Neural cell (in vitro differentiated cells): ENCODE measurements around the gene DIP2C. TPM values are rescaled to one million over a fixed set of nuclear protein-coding genes. Genes with fewer than 3 reads are reported as not detected.

Experiments
- H2AFZ ChIP-seq: fragments of 200-600, 300-800 bp; sonication (generic), shearing (Covaris generic); 2 replicates; pipeline ENCODE4 v1.6.0; 2014; ENCODE audit warnings: low read depth, mild to moderate bottlenecking, antibody characterized with exemption, low read length, moderate library complexity
- H3F3A ChIP-seq: fragments of 200-600 bp; shearing (Covaris generic); 2 replicates; pipeline ENCODE4 v1.6.1; 2016; ENCODE audit warnings: mild to moderate bottlenecking, moderate library complexity, mixed read lengths, antibody characterized with exemption, low read length; ENCODE audit not compliant: insufficient read depth, poor library complexity, severe bottlenecking
- H3K27ac ChIP-seq: fragments of 200-600, 300-800 bp; sonication (generic), shearing (Covaris generic); 2 replicates; pipeline ENCODE4 v1.5.1; 2014; ENCODE audit warnings: mild to moderate bottlenecking, low read length, moderate library complexity
- H3K27me3 ChIP-seq: fragments of 300-800, 200-600 bp; sonication (generic), shearing (Covaris generic); 2 replicates; pipeline ENCODE4 v1.6.0; 2014; ENCODE audit warnings: mild to moderate bottlenecking, low read depth, low read length, moderate library complexity; ENCODE audit not compliant: insufficient read depth
- H3K36me3 ChIP-seq: fragments of 300-800, 200-600 bp; sonication (generic), shearing (Covaris generic); 2 replicates; pipeline ENCODE4 v1.5.1; 2014; ENCODE audit warnings: mild to moderate bottlenecking, antibody characterized with exemption, low read length, moderate library complexity; ENCODE audit not compliant: insufficient read depth
- H3K4me2 ChIP-seq: fragments of 300-800, 200-600 bp; sonication (generic), shearing (Covaris generic); 2 replicates; pipeline ENCODE4 v1.6.0; 2014; ENCODE audit warnings: mild to moderate bottlenecking, low read length
- H3K4me3 ChIP-seq: fragments of 300-800, 200-600 bp; sonication (generic), shearing (Covaris generic); 2 replicates; pipeline ENCODE4 v1.5.1; 2014; ENCODE audit warnings: mild to moderate bottlenecking, low read length, moderate library complexity
- H3K79me2 ChIP-seq: fragments of 200-600 bp; shearing (Covaris generic); replicated peaks from 2 replicates; pipeline ENCODE4 v1.6.0; 2014; ENCODE audit warnings: mild to moderate bottlenecking, low read length, moderate library complexity; ENCODE audit not compliant: insufficient read depth
- H3K9ac ChIP-seq: fragments of 300-800, 200-600 bp; sonication (generic), shearing (Covaris generic); 2 replicates; pipeline ENCODE4 v1.6.1; 2016; ENCODE audit warnings: mild to moderate bottlenecking, low read length, mixed read lengths
- H3K9me2 ChIP-seq: fragments of 200-600 bp; shearing (Covaris generic); 2 replicates; pipeline ENCODE4 v1.6.1; 2016; ENCODE audit warnings: mild to moderate bottlenecking, low read length, mixed read lengths; ENCODE audit not compliant: insufficient read depth
- H3K9me3 ChIP-seq: fragments of 200-600, 300-800 bp; sonication (generic), shearing (Covaris generic); 2 replicates; pipeline ENCODE4 v1.6.1; 2016; ENCODE audit warnings: mild to moderate bottlenecking, mixed run types, low read length, moderate library complexity, mixed read lengths
- H4K20me1 ChIP-seq: fragments of 200-600 bp; shearing (Covaris generic); 2 replicates; pipeline ENCODE4 v1.6.1; 2016; ENCODE audit warnings: mild to moderate bottlenecking, mixed run types; ENCODE audit not compliant: insufficient read depth
- EP300 ChIP-seq: fragments of 450-650 bp; conservative IDR thresholded peaks from 2 replicates; pipeline ENCODE4 v1.6.1; 2014; ENCODE audit warnings: antibody characterized with exemption, mild to moderate bottlenecking, moderate library complexity; ENCODE audit not compliant: poor library complexity, severe bottlenecking
- EZH2 ChIP-seq: fragments of 200-600, 300-800 bp; shearing (Covaris generic), sonication (generic); IDR thresholded peaks from 2 replicates; pipeline ENCODE4 v1.6.1; 2014; ENCODE audit warnings: antibody characterized with exemption, low read length, borderline replicate concordance, mild to moderate bottlenecking; ENCODE audit not compliant: insufficient read depth, poor library complexity, severe bottlenecking
- MXI1 ChIP-seq: fragments of 450-650 bp; conservative IDR thresholded peaks from 2 replicates; pipeline ENCODE4 v1.6.1; 2014; ENCODE audit warnings: antibody characterized with exemption, mild to moderate bottlenecking; ENCODE audit not compliant: poor library complexity, severe bottlenecking
- POLR2AphosphoS5 ChIP-seq: IDR thresholded peaks from 2 replicates; pipeline ENCODE4 v1.6.1; 2012
- RAD21 ChIP-seq: fragments of 450-650 bp; conservative IDR thresholded peaks from 2 replicates; pipeline ENCODE4 v1.6.1; 2014; ENCODE audit warnings: antibody characterized with exemption, mild to moderate bottlenecking, moderate library complexity
- SMC3 ChIP-seq: fragments of 450-650 bp; conservative IDR thresholded peaks from 2 replicates; pipeline ENCODE4 v1.6.1; 2014; ENCODE audit warnings: antibody characterized with exemption, mild to moderate bottlenecking, moderate library complexity; ENCODE audit not compliant: poor library complexity
- TAF1 ChIP-seq: IDR thresholded peaks from 2 replicates; pipeline ENCODE4 v1.6.1; 2012; ENCODE audit warnings: low read depth
- polyA plus RNA-seq: library from polyadenylated mRNA; depleted of rRNA; stranded (reverse); fragments of >200 nt; gene quantifications from 2 replicates; pipeline ENCODE4 v1.2.3, GENCODE V29; 2014
- TF ChIP-seq, protein P1 (sequence below): IDR thresholded peaks from 2 replicates; pipeline ENCODE4 v1.6.1; 2012; ENCODE audit warnings: borderline replicate concordance
- TF ChIP-seq, protein P2 (sequence below): fragments of 450-650 bp; IDR thresholded peaks from 2 replicates; pipeline ENCODE4 v1.5.1; 2014; ENCODE audit warnings: antibody characterized with exemption, mild to moderate bottlenecking, moderate library complexity; ENCODE audit not compliant: poor library complexity, severe bottlenecking

The DIP2C gene
- polyA plus RNA-seq, 1 donor from 2014 or later = 24.1 TPM

DNA sequence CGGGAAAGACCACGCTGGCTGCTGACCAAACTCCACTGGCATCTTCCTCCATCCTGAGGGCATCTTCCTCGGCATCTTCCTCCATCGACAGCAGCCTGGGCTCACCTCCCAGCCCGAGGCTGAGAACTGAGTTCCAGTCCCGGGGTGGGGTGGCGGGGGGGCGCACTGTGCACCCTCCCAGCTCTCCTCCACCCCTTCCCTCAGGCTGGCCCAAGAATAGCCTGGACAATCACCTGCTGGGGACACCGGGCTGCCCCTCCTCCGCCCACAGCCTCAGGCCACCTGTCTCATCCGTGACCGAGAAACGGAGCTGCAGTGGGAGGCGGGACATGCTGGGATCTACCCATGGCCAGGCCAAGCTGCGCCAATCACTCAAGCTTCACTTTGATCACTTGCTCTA lies 37.2 kb downstream of the DIP2C start:
- Histone ChIP-seq H3K79me2 (peaks cover 71% of the 10 kb centered on the region), H3F3A (no peaks in the 10 kb centered on the region), H3K4me2 (no peak overlapping the region), H3K27ac (no peak overlapping the region), H3K27me3 (no peaks in the 10 kb centered on the region), H2AFZ (no peak overlapping the region), H3K4me3 (no peak overlapping the region), H4K20me1 (peaks cover 13% of the 10 kb centered on the region), H3K9ac (no peak overlapping the region), H3K9me2 (no peaks in the 10 kb centered on the region), H3K9me3 (no peaks in the 10 kb centered on the region), H3K36me3 (no peaks in the 10 kb centered on the region)
- TF ChIP-seq EZH2 = no peak
- TF ChIP-seq, protein P1, sequence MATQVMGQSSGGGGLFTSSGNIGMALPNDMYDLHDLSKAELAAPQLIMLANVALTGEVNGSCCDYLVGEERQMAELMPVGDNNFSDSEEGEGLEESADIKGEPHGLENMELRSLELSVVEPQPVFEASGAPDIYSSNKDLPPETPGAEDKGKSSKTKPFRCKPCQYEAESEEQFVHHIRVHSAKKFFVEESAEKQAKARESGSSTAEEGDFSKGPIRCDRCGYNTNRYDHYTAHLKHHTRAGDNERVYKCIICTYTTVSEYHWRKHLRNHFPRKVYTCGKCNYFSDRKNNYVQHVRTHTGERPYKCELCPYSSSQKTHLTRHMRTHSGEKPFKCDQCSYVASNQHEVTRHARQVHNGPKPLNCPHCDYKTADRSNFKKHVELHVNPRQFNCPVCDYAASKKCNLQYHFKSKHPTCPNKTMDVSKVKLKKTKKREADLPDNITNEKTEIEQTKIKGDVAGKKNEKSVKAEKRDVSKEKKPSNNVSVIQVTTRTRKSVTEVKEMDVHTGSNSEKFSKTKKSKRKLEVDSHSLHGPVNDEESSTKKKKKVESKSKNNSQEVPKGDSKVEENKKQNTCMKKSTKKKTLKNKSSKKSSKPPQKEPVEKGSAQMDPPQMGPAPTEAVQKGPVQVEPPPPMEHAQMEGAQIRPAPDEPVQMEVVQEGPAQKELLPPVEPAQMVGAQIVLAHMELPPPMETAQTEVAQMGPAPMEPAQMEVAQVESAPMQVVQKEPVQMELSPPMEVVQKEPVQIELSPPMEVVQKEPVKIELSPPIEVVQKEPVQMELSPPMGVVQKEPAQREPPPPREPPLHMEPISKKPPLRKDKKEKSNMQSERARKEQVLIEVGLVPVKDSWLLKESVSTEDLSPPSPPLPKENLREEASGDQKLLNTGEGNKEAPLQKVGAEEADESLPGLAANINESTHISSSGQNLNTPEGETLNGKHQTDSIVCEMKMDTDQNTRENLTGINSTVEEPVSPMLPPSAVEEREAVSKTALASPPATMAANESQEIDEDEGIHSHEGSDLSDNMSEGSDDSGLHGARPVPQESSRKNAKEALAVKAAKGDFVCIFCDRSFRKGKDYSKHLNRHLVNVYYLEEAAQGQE = no peak
- no peak for TF ChIP-seq SMC3
- TF ChIP-seq MXI1 = no peak
- TF ChIP-seq, protein P2, sequence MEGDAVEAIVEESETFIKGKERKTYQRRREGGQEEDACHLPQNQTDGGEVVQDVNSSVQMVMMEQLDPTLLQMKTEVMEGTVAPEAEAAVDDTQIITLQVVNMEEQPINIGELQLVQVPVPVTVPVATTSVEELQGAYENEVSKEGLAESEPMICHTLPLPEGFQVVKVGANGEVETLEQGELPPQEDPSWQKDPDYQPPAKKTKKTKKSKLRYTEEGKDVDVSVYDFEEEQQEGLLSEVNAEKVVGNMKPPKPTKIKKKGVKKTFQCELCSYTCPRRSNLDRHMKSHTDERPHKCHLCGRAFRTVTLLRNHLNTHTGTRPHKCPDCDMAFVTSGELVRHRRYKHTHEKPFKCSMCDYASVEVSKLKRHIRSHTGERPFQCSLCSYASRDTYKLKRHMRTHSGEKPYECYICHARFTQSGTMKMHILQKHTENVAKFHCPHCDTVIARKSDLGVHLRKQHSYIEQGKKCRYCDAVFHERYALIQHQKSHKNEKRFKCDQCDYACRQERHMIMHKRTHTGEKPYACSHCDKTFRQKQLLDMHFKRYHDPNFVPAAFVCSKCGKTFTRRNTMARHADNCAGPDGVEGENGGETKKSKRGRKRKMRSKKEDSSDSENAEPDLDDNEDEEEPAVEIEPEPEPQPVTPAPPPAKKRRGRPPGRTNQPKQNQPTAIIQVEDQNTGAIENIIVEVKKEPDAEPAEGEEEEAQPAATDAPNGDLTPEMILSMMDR = no peak
- no peak for TF ChIP-seq EP300
- no peak for TF ChIP-seq TAF1
- TF ChIP-seq POLR2AphosphoS5 = no peak
- no peak for TF ChIP-seq RAD21

DNA sequence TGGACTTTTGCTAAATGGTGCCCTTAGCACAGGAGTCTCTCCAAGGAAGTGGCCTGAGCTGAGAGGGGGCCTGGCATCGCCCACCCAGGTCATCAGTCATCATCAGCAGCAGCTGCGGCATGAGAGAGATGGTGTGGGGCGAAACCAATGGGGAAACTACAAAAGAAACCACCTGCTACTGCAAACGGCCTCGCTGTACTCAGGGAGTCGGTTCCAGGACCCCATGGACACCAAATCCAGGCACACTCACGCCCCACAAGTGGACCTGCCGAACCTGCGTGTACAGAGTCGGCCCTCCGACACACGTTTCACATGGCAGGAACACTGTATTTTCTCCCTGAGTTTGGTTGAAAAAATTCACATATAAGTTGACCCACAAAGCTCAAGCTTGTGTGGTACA lies 37.8 kb downstream of the DIP2C start:
- peaks cover 68% of the 10 kb centered on the region for H3K79me2 ChIP-seq
- H3K4me3 ChIP-seq = no peak overlapping the region
- no peaks in the 10 kb centered on the region for H3K36me3 ChIP-seq
- no peak for TF ChIP-seq MXI1
- H3F3A ChIP-seq = no peaks in the 10 kb centered on the region
- H3K4me2 ChIP-seq = no peak overlapping the region
- no peaks in the 10 kb centered on the region for H3K27me3 ChIP-seq
- no peaks in the 10 kb centered on the region for H3K9me2 ChIP-seq
- H4K20me1 ChIP-seq = peaks cover 13% of the 10 kb centered on the region
- H3K27ac ChIP-seq = no peak overlapping the region
- no peak overlapping the region for H3K9ac ChIP-seq
- no peak overlapping the region for H2AFZ ChIP-seq
- H3K9me3 ChIP-seq = no peaks in the 10 kb centered on the region
